Fibroblast of lung (primary cell): Measurements from ENCODE around the gene POC1B. TPM values are rescaled to one million over a fixed set of nuclear protein-coding genes. Genes with fewer than 3 reads are reported as not detected.

Experiments used
- DNase-seq, 2 donors: peaks; one replicate each; pipeline versions ENCODE4 v3.0.0 to v3.0.0-alpha.2; 2010; ENCODE audit warnings: low read depth in 2 of 2
- H2AFZ ChIP-seq: 2 replicates; pipeline ENCODE4 v1.5.1; 2012; ENCODE audit warnings: low read length, control low read depth, inconsistent platforms
- H3K27ac ChIP-seq: 2 replicates; pipeline ENCODE4 v1.5.1; 2011; ENCODE audit warnings: low read length, control low read depth; ENCODE audit not compliant: insufficient read depth
- H3K27me3 ChIP-seq: 2 replicates; pipeline ENCODE4 v1.5.1; 2011; ENCODE audit warnings: mild to moderate bottlenecking, low read length; ENCODE audit not compliant: control insufficient read depth, insufficient read depth
- H3K36me3 ChIP-seq: 2 replicates; pipeline ENCODE4 v1.5.1; 2011; ENCODE audit warnings: low read length; ENCODE audit not compliant: control insufficient read depth, insufficient read depth
- H3K4me1 ChIP-seq: 2 replicates; pipeline ENCODE4 v1.5.1; 2011; ENCODE audit warnings: low read length; ENCODE audit not compliant: control insufficient read depth, insufficient read depth; ENCODE audit errors: extremely low read depth
- H3K4me2 ChIP-seq: 2 replicates; pipeline ENCODE4 v1.5.1; 2011; ENCODE audit warnings: low read length, control low read depth; ENCODE audit not compliant: insufficient read depth; ENCODE audit errors: extremely low read depth
- H3K4me3 ChIP-seq, 4 experiments: fragments of 200-600 bp in 1 of 4; sonication (generic) in 1 of 4; replicated peaks in 1 of 4; 2 replicates each; pipeline ENCODE4 v1.5.1; 2011 to 2016; ENCODE audit warnings: low read length in 4 of 4, low read depth in 3 of 4, mild to moderate bottlenecking in 3 of 4, control low read depth in 2 of 4, inconsistent platforms in 1 of 4, mixed read lengths in 1 of 4; ENCODE audit not compliant: insufficient read depth in 1 of 4; ENCODE audit errors: control extremely low read depth in 1 of 4
- H3K79me2 ChIP-seq: 2 replicates; pipeline ENCODE4 v1.5.1; 2012; ENCODE audit warnings: mild to moderate bottlenecking, low read length, inconsistent platforms; ENCODE audit not compliant: control insufficient read depth, insufficient read depth
- H3K9ac ChIP-seq: 2 replicates; pipeline ENCODE4 v1.5.1; 2011; ENCODE audit warnings: mild to moderate bottlenecking, low read length, control low read depth; ENCODE audit not compliant: insufficient read depth
- H3K9me3 ChIP-seq: 2 replicates; pipeline ENCODE4 v1.5.1; 2012; ENCODE audit warnings: low read depth, low read length; ENCODE audit not compliant: control insufficient read depth, insufficient read depth
- H4K20me1 ChIP-seq: 2 replicates; pipeline ENCODE4 v1.5.1; 2011; ENCODE audit warnings: low read length; ENCODE audit not compliant: control insufficient read depth, insufficient read depth; ENCODE audit errors: extremely low read depth
- EZH2 ChIP-seq: IDR thresholded peaks from 2 replicates; pipeline ENCODE4 v1.5.1; 2012; ENCODE audit warnings: low read length, control low read depth, mild to moderate bottlenecking; ENCODE audit errors: missing control alignments
- polyA plus RNA-seq, 2 donors: library from polyadenylated mRNA; depleted of rRNA in 1 of 2; stranded (reverse) in 1 of 2; unstranded in 1 of 2; fragments of >200 nt; gene quantifications; 2 replicates each; pipeline ENCODE4 v1.2.1, GENCODE V29; 2011 to 2012; ENCODE audit warnings: missing spikeins in 1 of 2
- total RNA-seq: library from RNA; depleted of rRNA; stranded (reverse); fragments of >200 nt; gene quantifications from 2 replicates; pipeline ENCODE4 v1.2.1, GENCODE V29; 2014
- TF ChIP-seq, protein P1 (sequence below), 2 donors: IDR thresholded peaks in 1 of 2; conservative IDR thresholded peaks in 1 of 2; 1 replicate in 1 of 2; 2 replicates in 1 of 2; pipeline ENCODE4 v1.5.1; 2011 to 2012; ENCODE audit warnings: low read length in 2 of 2, control low read depth in 1 of 2, inconsistent platforms in 1 of 2, low read depth in 1 of 2, mild to moderate bottlenecking in 1 of 2

The POC1B gene
- total and polyA plus RNA-seq, 2 donors (not counting 1 experiment from before 2014, with no cell fraction given) = 10.2 to 16.7 TPM

DNA sequence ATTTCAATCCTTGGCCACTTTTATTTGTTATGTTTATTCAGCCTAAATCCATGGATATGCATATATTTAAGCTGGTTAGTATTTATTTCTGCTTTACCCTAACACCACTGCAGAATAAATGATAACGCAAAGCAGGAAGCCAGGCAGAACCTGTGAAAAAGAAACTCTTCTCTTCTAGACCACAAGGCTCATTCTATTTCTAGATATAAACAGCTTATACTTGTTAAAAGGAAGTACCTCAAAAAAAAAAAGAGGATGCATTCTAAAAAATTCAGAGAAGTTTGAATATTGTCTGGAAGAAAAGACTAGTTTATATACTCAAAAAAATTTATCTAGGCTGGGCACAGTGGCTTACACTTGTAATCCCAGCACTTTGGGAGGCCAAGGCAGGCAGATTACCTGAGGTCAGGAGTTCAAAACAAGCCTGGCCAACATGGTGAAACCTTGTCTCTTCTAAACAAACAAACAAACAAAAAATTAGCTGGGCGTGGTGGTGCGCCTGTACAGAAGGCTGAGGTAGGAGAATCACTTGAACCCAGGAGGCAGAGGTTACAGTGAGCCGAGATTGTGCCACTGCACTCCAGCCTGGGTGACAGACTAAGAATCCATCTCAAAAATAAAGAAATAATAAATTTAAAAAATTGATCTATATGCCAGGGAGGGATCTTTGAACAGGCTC, 57.1 kb downstream of the POC1B start:
- H3K4me2 ChIP-seq = no peak overlapping the region
- no peaks in the 10 kb centered on the region for H3K9me3 ChIP-seq
- H3K9ac ChIP-seq = no peak overlapping the region
- no peak overlapping the region for H2AFZ ChIP-seq
- no peak for TF ChIP-seq EZH2
- TF ChIP-seq, protein P1, sequence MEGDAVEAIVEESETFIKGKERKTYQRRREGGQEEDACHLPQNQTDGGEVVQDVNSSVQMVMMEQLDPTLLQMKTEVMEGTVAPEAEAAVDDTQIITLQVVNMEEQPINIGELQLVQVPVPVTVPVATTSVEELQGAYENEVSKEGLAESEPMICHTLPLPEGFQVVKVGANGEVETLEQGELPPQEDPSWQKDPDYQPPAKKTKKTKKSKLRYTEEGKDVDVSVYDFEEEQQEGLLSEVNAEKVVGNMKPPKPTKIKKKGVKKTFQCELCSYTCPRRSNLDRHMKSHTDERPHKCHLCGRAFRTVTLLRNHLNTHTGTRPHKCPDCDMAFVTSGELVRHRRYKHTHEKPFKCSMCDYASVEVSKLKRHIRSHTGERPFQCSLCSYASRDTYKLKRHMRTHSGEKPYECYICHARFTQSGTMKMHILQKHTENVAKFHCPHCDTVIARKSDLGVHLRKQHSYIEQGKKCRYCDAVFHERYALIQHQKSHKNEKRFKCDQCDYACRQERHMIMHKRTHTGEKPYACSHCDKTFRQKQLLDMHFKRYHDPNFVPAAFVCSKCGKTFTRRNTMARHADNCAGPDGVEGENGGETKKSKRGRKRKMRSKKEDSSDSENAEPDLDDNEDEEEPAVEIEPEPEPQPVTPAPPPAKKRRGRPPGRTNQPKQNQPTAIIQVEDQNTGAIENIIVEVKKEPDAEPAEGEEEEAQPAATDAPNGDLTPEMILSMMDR (conservative IDR thresholded peaks at IDR 0.05 in 1 of 2, IDR thresholded peaks at IDR 0.05 in 1 of 2; ENCODE audit: low read depth in 1 of 2, low read length in 2 of 2) = no peak
- DNase-seq = no peak
- no peaks in the 10 kb centered on the region for H3K36me3 ChIP-seq
- no peak overlapping the region for H3K4me3 ChIP-seq
- H3K79me2 ChIP-seq = no peaks in the 10 kb centered on the region
- no peak overlapping the region for H3K27ac ChIP-seq
- peaks cover 2% of the 10 kb centered on the region for H3K4me1 ChIP-seq
- H4K20me1 ChIP-seq = no peaks in the 10 kb centered on the region
- no peaks in the 10 kb centered on the region for H3K27me3 ChIP-seq

DNA sequence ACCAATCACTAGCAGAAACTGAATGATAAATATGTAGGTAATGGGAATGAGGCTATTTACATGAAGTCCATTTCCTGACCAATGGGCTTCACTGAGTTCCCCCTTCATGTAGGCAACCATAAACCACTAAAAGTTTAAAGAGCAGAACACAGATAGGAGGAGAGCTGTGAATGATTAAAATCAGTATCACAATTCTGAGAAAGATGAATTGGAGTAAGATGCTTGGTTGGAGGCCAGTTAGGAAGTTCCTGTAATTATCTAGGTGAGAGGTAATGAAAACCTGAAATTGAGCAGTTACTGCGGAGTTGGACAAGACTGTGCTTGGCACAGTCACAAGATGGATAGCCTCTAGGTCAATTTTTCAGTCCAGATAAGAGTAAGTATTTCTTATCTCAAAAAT, 57.8 kb downstream of the POC1B start:
- DNase-seq = no peak
- TF ChIP-seq, protein P1 (conservative IDR thresholded peaks at IDR 0.05 in 1 of 2, IDR thresholded peaks at IDR 0.05 in 1 of 2; ENCODE audit: low read depth in 1 of 2, low read length in 2 of 2) = no peak
- no peak for TF ChIP-seq EZH2
- Histone ChIP-seq H3K4me3 (no peak overlapping the region), H3K4me2 (no peak overlapping the region), H3K27me3 (no peaks in the 10 kb centered on the region), H3K79me2 (no peaks in the 10 kb centered on the region), H3K36me3 (no peaks in the 10 kb centered on the region), H3K4me1 (peaks cover 2% of the 10 kb centered on the region), H3K27ac (no peak overlapping the region), H3K9ac (no peak overlapping the region), H4K20me1 (no peaks in the 10 kb centered on the region), H3K9me3 (no peaks in the 10 kb centered on the region), H2AFZ (no peak overlapping the region)

DNA sequence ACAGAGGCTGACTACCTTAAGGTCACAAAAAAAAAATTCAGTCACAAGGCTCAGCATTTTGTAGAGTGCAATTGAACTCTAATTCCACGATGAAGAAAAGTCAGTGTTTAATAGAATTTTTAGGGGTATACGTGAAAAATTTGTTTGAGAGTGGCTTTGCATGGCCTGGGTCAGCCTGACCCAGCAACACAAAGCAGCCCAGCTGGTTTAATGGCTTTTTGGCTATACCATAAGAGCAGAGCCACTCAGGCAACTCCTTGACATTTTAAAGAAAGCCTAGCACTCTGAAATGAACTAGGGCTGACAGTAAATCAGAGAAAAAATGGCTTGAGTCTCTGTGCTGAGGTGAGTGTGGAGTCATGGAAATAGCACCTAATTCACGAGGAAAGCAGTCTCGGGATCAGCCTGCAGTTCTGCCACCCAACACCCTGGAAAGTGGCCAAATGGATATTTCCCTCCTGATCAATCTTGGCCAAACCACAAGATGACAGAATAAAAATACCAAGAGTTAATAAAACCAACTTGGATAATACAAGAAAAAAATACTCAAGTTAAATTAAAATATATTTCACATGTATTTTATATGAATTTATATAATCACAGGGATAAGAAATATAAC, 60.8 kb downstream of the POC1B start:
- no peaks in the 10 kb centered on the region for H3K27me3 ChIP-seq
- H3K4me1 ChIP-seq = no peaks in the 10 kb centered on the region
- no peaks in the 10 kb centered on the region for H4K20me1 ChIP-seq
- no peaks in the 10 kb centered on the region for H3K36me3 ChIP-seq
- no peaks in the 10 kb centered on the region for H3K9me3 ChIP-seq
- DNase-seq = peak; percentile 61 to 72
- no peak overlapping the region for H3K9ac ChIP-seq
- TF ChIP-seq, protein P1 (conservative IDR thresholded peaks at IDR 0.05 in 1 of 2, IDR thresholded peaks at IDR 0.05 in 1 of 2; ENCODE audit: low read depth in 1 of 2, low read length in 2 of 2) = no peak
- no peak for TF ChIP-seq EZH2
- H2AFZ ChIP-seq = no peak overlapping the region
- no peak overlapping the region for H3K4me2 ChIP-seq
- no peak overlapping the region for H3K4me3 ChIP-seq
- no peaks in the 10 kb centered on the region for H3K79me2 ChIP-seq
- H3K27ac ChIP-seq = no peak overlapping the region
